Measurements from ENCODE around the gene ZSCAN5C. TPM values are rescaled to one million over a fixed set of nuclear protein-coding genes. Genes with fewer than 3 reads are reported as not detected.
"Not testable (repeated sequence)": the region's sequence is repeated elsewhere in the genome, so short reads cannot be mapped to it uniquely, and the experiment has no call there.

ZSCAN5C gene
- total RNA-seq, 2 donors from 2014 or later = not detected

GRCh38 chr19:56223481-56223880 lies 21.4 kb downstream of the ZSCAN5C start:
- no peak for TF ChIP-seq CTCF (IDR thresholded peaks at IDR 0.05)
- Histone ChIP-seq H3K9me3 (no peaks in the 10 kb centered on the region), H3K36me3 (no peaks in the 10 kb centered on the region), H3K27me3 (replicated peaks; ENCODE audit: insufficient read depth) (no peaks in the 10 kb centered on the region), H3K4me3 (no peak overlapping the region), H3K27ac (no peak overlapping the region), H3K4me1 (ENCODE audit: control insufficient read depth in 1 of 2, low read depth in 2 of 2) (no peaks in the 10 kb centered on the region)
- no peak for DNase-seq (ENCODE audit: low spot score)
- ATAC-seq (ENCODE audit: insufficient number of reproducible peaks, low FRiP score, low read depth) = no peak

GRCh38 chr19:56245121-56245740 lies 43.2 kb downstream of the ZSCAN5C start:
- H3K36me3 ChIP-seq = no peaks in the 10 kb centered on the region
- no peak overlapping the region for H3K4me3 ChIP-seq
- H3K27me3 ChIP-seq (replicated peaks; ENCODE audit: insufficient read depth) = no peaks in the 10 kb centered on the region
- H3K9me3 ChIP-seq = no peaks in the 10 kb centered on the region
- TF ChIP-seq CTCF (IDR thresholded peaks at IDR 0.05) = no peak
- H3K27ac ChIP-seq = no peak overlapping the region
- ATAC-seq (ENCODE audit: insufficient number of reproducible peaks, low FRiP score, low read depth) (no peak), DNase-seq (ENCODE audit: low spot score) (no peak)
- no peaks in the 10 kb centered on the region for H3K4me1 ChIP-seq (ENCODE audit: control insufficient read depth in 1 of 2, low read depth in 2 of 2)

- not testable (repeated sequence) for H3K27ac ChIP-seq; H3K9me3 ChIP-seq; H3K4me1 ChIP-seq (ENCODE audit: control insufficient read depth in 1 of 2, low read depth in 2 of 2); H3K36me3 ChIP-seq; ATAC-seq (ENCODE audit: insufficient number of reproducible peaks, low FRiP score, low read depth); H3K4me3 ChIP-seq; DNase-seq (ENCODE audit: low spot score); H3K27me3 ChIP-seq (replicated peaks; ENCODE audit: insufficient read depth)
Measured at GRCh38 chr19:56245764-56246163, 43.7 kb downstream of the ZSCAN5C start.

- H3K4me1 ChIP-seq (ENCODE audit: control insufficient read depth in 1 of 2, low read depth in 2 of 2); H3K9me3 ChIP-seq; H3K36me3 ChIP-seq; H3K27ac ChIP-seq; H3K27me3 ChIP-seq (replicated peaks; ENCODE audit: insufficient read depth); H3K4me3 ChIP-seq; DNase-seq (ENCODE audit: low spot score); ATAC-seq (ENCODE audit: insufficient number of reproducible peaks, low FRiP score, low read depth): not testable (repeated sequence)
Measured at GRCh38 chr19:56248736-56249338, 46.8 kb downstream of the ZSCAN5C start.

- Histone ChIP-seq H3K27me3 (replicated peaks; ENCODE audit: insufficient read depth) (no peaks in the 10 kb centered on the region), H3K9me3 (no peaks in the 10 kb centered on the region), H3K27ac (no peak overlapping the region), H3K36me3 (no peaks in the 10 kb centered on the region), H3K4me3 (no peak overlapping the region), H3K4me1 (ENCODE audit: control insufficient read depth in 1 of 2, low read depth in 2 of 2) (no peaks in the 10 kb centered on the region)
- ATAC-seq (ENCODE audit: insufficient number of reproducible peaks, low FRiP score, low read depth) (no peak), DNase-seq (ENCODE audit: low spot score) (no peak)
- TF ChIP-seq CTCF (IDR thresholded peaks at IDR 0.05) = peak; percentile 55
Measured at GRCh38 chr19:56252699-56253422, 50.8 kb downstream of the ZSCAN5C start.

- H3K4me1 ChIP-seq (ENCODE audit: control insufficient read depth in 1 of 2, low read depth in 2 of 2) = no peaks in the 10 kb centered on the region
- no peak for DNase-seq (ENCODE audit: low spot score)
- H3K27ac ChIP-seq = no peak overlapping the region
- no peak overlapping the region for H3K4me3 ChIP-seq
- ATAC-seq (ENCODE audit: insufficient number of reproducible peaks, low FRiP score, low read depth) = no peak
- no peaks in the 10 kb centered on the region for H3K9me3 ChIP-seq
- H3K36me3 ChIP-seq = no peaks in the 10 kb centered on the region
- no peak for TF ChIP-seq CTCF (IDR thresholded peaks at IDR 0.05)
- H3K27me3 ChIP-seq (replicated peaks; ENCODE audit: insufficient read depth) = no peaks in the 10 kb centered on the region
Measured at GRCh38 chr19:56253737-56254136, 51.7 kb downstream of the ZSCAN5C start.
